COLO829 (cell line): ENCODE measurements around the gene LSM12.
A peak's percentile ranks its signal among the peaks of the same experiment; 100 is the strongest.

Experiments used
- DNase-seq: peaks from one replicate; pipeline ENCODE4 v3.0.0; 2012; ENCODE audit warnings: low spot score

The LSM12 gene

DNA sequence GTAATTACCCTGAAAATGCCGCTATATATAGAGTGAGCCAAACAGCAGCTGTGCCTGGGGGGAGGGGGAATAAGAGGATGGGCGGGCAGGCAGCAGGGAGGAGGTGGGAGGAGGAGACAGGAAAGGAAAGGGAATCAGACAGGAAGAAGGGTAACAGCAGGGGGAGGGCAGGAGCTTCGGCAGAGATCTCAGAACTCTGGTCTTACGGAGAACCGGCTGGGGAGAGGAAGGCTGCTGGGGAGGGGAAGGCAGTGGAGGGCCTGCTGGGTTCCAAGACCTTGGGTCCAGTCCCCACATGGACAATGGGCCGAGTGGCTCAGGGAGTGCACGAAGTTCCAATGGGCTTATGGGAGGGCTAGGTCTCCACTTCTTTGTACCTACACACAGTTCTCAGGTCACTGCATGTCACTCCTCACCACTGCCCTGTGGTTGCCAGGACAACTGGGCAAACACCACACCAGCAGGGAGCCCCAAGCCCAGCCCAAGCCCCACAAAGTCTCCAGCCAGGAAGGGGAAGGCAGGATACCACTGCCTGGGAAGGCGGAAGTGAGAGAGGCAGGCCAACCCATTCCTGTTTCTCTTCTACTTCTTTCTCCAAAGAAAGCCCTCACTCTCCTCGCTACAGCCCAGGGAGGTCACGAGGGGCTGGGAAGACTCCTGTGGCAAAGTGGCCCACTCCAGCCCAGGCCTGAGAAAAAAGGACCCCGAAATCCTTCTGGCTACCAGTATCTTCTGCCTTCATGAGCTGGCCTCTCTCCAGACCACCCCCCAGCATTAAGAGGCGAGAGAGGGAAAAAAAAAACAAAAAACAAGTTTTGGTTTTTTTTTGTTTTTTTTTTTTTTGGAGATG lies 29.4 kb upstream of the LSM12 start:
- DNase-seq, result peak; percentile 79

- DNase-seq, result no peak
Measured at GRCh38 chr17:44095388-44095646, 28.8 kb upstream of the LSM12 start.

GRCh38 chr17:44094701-44095387 lies 28.4 kb upstream of the LSM12 start:
- DNase-seq, result no peak

DNA sequence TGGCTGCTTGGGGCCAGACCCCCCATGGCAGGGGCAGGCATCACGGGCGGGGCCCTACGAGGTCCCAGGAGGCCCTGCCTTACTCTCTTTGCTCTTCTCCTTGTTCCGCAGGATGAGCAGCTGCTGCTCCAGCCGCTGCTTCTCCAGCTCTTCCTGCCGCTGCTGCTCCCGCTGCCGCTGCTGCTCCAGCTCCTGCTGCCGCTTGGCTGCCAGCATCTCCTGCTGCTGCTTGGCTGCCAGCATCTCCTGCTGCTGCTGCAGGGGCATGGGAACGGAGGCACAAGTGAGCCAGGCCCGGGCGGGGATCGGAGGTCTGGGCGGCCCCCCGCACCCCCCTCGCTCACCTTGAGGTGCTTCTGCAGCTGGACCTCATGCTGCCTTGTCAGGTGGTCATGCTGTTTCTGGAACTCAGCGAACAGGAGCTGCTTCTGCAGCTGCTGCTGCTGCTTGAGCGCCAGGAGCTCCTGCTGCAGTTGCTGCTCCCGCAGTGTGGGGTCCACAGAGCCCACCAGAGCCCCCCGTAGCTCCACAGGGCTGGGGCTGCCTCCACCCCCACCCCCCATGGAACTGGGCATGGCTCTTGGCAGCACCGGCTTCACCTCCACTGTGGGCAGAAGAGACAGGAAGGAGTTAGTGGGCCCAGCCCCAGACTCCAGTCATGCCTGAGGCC lies 26.9 kb upstream of the LSM12 start:
- DNase-seq, result no peak

- DNase-seq, result no peak
Measured at GRCh38 chr17:44092051-44092450, 25.6 kb upstream of the LSM12 start.

DNA sequence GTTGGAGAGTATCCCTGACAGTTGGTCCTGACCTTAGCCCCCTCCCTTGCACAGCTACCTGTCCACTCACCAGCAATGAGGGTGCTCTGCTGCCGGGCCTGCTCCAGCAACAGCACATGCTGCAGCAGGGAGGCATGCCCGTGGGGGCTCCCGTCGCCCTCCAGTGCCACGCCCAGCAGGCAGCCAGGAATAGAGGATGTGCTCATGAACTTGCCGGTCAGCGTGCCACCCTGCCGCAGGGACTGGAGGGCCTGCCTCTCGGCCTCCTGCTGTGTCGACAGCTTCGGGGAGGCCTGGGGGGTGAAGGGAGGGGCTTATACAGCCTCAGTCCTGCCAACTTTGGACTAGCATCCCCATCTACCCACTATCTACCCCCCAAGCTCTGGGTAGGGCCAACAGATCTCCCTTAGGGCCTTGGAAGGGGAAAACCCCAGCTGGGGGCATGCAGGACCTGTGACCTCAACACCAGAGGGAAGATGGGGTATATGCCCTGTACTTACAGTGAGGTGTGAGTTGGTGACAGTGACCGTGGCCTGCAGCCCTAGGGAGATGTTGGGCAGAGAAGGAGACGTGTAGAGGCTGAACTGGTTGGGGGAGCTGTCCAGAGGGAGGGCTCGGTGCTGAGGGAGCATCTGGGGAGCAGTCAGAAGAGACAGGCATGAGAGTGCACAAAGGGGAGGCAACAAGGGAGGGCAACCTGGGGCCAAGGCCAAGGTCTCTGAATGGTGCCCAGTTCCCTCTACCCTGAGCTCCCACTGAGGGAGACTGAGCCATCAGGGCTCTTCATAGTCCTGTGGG lies 24.9 kb upstream of the LSM12 start:
- DNase-seq, result no peak

DNA sequence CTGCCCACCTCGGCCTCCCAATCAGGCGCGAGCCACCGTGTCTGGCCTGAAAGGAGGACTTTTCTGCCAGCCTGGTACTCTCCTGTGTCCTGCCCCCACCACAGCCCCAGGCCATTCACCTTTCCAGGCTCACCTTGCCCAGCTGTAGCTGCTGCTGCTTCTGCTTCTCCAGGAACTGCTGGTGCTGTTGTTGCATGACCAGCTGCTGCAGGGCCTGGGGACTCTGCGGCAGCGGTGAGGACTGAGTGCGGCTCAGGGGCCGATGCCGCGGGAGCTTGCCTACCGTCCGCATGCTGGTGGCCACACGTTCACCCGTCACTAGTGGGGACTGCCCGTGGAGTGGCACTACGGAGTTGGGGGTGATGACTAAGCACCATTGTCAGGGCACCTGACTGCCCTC lies 21.8 kb upstream of the LSM12 start:
- DNase-seq, result no peak

DNA sequence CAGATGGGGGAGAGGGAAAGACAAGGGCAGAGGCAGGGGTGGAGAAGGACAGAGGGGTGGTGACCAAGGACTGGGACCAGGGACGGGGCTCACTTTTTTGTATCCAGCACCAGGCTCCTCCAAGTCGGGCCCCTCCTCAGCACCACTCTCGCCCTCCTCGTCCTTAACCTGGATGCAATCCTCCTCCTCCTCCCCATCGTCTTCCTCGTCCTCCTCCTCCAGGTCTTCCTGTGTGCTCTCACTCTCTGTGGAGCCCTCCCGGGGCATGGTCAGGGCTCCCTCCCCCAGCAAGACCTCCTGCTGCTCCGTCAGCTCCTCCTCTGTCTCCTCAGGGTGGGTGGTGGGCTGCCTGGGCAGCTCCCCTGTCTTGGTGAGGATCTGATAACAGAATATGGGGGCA lies 20.8 kb upstream of the LSM12 start:
- DNase-seq, result no peak

DNA sequence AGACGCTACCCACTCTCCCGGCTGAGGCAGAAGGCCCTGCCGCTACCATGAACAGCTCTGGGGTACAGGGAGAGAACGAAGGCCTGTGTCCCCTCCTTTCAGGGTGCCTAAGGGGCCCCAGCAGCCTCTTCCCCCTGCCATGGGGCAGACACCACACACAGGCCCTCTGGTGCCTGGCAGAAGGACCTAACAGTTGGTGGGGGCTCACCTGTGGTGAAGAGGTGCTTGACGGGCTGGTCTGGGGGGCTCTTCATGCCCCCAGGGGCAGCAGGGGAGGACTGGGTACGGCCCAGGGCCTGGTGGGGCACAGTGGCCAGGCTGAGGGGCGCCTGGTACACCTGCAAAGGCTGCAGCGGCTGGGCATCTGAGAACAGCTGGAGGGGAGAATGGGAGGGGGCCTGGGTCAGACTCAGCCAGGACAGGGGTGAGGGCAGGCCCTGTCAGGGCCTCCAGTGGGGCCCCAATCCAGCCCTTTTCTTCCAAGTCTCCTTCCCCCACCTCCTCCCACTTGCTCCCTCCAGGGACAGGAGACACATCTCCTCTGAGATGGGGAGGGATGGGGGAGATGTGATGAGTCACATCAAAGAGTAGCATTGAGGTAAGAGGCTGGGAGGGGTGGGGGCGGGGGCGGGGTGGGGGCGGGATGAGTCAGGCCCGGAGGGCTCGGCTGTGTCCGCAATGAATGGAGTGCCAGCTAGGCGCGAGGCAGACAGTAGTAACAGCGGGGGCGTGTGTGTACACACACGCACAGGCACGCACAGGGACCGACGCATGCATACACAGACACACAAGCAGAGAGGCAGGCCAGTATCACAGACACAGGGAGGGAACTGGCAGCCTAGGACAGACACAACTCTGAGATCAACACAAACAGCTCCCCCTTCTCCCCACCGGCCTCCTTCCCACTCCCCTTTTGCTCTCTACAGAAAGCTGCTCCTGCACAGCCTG lies 20.2 kb upstream of the LSM12 start:
- peak; percentile 97 for DNase-seq

DNA sequence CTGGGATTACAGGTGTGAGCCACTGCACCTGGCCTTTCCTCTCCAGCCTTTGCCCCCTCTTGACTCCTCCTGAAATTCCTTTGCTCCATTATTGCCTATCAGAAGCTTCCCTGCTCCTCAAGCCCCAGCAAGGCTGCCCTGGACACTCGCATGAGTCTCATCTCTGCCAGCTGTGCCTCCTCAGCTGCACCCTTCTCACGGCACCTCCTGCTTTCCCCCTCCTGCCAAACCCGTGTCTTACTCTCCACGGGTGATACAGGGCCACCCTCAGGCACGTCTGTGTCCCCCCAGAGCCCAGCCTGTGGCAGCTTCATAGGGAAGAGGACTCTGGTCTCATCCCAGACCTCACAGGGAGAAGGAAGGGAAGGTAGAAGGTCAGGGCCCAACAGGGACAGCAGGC lies 19.4 kb upstream of the LSM12 start:
- DNase-seq, result no peak

DNA sequence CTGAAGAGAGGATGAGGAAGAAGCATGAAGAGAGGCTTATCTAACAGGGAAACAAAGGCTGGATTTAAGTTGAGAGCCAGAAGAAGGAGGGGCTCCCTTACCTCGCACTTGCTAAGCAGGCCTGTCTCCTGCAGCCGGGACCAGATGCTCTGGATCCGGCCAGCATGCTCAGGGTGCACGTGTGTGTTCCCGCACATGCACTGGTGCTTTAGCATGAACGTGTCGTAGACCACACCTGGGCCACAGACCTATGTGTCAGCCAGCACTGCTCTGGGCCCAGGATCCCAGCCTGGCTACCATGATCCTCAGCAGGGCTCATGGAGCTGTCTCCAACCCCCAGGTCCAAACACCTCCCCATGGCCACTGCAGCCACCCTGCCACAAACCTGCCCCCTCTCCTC lies 18.4 kb upstream of the LSM12 start:
- DNase-seq, result no peak

- DNase-seq, result no peak
Measured at GRCh38 chr17:44084131-44084538, 17.7 kb upstream of the LSM12 start.

- DNase-seq, result no peak
Measured at GRCh38 chr17:44083250-44083849, 16.9 kb upstream of the LSM12 start.

DNA sequence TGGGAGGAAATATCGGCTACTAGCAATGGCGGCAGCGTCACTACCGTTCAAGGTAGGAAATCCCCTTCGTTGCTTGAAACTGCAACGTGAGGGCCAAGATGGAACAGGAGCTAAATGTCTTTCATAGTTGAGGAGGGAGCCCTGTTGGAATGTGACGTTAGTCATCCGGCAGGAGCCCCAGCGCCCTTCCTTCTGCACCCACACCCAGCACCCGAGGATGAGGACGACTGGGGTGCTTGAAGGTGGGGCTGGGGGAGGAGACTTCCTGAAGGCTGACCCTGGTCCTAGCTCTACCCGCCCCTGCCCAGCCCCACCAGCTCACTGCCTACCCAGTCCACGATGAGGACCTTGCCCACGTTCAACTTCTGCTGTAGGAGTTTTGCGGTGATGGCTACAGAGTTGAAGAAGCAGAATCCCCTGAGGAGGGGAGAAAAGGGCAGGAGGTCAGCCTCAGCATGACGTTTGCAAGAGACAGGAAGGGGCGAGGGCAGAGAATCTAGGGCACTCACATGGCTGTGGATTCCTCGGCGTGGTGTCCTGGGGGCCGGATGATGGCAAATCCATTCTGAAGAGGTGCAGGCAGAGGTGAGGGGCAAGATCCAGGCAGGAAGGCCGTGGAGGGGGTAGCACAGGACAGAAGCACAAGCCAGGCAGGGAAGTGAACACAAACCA lies 15.9 kb upstream of the LSM12 start:
- no peak for DNase-seq

DNA sequence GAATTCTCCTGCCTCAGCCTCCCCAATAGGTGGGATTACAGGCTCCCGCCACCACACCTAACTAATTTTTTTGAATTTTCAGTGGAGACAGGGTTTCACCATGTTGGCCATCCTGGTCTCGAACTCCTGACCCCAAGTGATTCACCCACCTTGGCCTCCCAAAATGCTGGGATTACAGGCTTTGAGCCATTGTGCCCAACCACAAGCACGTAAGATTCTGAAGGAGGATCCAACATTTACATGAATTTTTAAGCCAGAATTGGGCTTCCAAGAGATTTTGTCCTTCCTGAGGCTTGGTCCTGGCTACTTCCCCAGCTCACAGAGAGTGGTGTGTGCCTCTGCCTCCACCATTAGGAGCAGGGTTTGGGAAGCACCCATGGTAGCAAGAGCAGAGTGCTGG lies 15.2 kb upstream of the LSM12 start:
- DNase-seq, result no peak

DNA sequence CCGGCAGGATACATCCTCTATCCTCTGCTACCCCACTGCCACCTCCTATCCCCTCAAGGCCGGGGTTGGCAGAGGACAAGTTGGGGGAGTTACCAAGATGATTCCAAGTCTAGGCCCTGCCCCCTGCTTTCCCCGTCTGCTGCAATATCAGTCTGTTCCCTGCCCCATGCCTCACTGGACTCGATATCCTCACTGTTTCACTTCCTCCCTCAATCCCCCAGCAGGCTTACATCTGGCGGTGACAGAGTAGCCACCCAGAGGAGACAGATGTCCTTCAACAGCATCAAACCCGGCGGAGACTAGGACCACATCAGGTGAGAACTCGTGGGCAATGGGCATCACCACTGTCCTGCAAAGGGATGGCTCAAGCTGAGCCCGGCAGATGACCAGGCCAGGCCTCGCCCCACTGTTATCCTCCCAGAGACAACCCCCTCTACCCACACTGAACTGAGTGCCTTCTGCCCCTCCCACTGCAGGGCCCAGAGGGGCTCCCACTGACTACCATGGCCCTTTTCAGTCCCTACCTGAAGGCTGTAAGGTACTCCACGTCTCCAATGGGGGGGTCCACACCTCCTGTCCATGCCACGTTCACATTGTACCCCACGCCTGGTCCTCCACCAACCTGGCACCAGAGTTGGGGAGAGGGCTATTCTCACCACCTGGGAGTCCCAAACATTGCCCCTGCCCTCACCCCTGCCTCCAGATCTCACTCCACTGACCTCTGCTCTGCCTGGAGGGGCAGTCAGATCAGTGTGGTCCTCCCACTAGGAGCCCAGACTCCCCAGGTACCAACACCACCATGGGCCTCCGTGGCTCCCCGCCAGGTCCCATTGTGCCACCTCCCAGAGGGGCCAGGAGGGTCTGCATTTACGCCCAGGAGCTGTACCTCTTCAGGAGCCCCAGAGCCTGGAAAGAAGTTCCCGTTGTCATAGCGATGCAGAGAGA lies 13.7 kb upstream of the LSM12 start:
- DNase-seq, result no peak

DNA sequence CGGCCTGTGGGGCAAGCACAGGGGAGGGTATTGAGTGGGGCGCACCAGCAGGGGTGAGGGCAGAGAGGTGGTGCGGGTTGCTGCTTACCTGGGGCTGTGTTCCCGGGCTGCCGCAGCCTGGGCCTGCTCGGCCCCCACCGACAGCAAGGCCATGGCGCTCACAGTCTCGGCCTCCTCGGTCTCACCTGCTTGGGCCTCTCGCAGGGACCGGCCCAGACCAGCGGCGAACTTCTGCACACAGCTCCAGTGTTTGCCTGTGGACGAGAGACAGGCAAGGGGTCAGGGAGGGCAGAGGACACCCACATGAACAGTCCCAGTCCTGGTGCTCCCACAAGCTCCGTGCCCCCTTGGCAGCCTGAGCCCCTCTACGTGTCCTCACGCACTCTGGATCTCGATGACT lies 11.9 kb upstream of the LSM12 start:
- no peak for DNase-seq

DNA sequence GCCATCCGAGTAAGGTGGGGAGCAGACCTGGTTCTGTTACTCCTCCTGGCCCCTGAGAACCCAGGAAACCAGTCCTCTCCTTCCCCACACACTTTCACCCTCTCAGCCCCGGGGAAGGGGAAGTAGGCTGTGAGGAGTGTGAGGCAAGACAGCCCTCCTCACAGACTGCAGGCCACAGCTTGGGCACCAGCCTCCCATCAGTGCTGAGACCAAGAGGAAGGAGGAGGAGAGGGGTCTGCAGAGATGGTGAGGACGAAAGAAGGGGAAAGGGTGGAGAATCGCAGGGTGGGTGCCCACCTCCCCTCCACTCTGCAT lies 11.1 kb upstream of the LSM12 start:
- DNase-seq, result no peak
